ENCODE measurements around the gene ERC1.

The ERC1 gene

GRCh38 chr12:1307796-1308195, 316.8 kb downstream of the ERC1 start:
- no peak for DNase-seq
- no peaks in the 10 kb centered on the region for H3K9me2 ChIP-seq (replicated peaks; ENCODE audit: insufficient read depth, low read length)
- H3K4me2 ChIP-seq (ENCODE audit: low read depth, low read length) = no peak overlapping the region
- no peaks in the 10 kb centered on the region for H4K20me1 ChIP-seq (ENCODE audit: insufficient read depth, low read length)
- no peaks in the 10 kb centered on the region for H3K9me3 ChIP-seq (replicated peaks; ENCODE audit: insufficient read depth, low read length)
- H3K36me3 ChIP-seq (replicated peaks; ENCODE audit: insufficient read depth, low read length) = no peaks in the 10 kb centered on the region
- no peaks in the 10 kb centered on the region for H3K27me3 ChIP-seq (replicated peaks; ENCODE audit: insufficient read depth, low read length)
- no peaks in the 10 kb centered on the region for H3F3A ChIP-seq (ENCODE audit: insufficient read depth, low read length)
- H3K4me1 ChIP-seq (ENCODE audit: low read length) = no peaks in the 10 kb centered on the region
- no peak overlapping the region for H3K9ac ChIP-seq (ENCODE audit: low read length)
- no peak overlapping the region for H3K27ac ChIP-seq (ENCODE audit: low read length)
- H2AFZ ChIP-seq (ENCODE audit: low read length) = no peak overlapping the region
- H3K79me2 ChIP-seq (ENCODE audit: low read length) = no peaks in the 10 kb centered on the region
- H3K4me3 ChIP-seq (ENCODE audit: low read length) = no peak overlapping the region
- TF ChIP-seq EZH2 (optimal IDR thresholded peaks at IDR 0.05; ENCODE audit: low read depth, low read length) (no peak), EZH2phosphoT487 (IDR thresholded peaks at IDR 0.05; ENCODE audit: low read length) (no peak), CTCF (IDR thresholded peaks at IDR 0.05; ENCODE audit: low read length) (no peak)

DNA sequence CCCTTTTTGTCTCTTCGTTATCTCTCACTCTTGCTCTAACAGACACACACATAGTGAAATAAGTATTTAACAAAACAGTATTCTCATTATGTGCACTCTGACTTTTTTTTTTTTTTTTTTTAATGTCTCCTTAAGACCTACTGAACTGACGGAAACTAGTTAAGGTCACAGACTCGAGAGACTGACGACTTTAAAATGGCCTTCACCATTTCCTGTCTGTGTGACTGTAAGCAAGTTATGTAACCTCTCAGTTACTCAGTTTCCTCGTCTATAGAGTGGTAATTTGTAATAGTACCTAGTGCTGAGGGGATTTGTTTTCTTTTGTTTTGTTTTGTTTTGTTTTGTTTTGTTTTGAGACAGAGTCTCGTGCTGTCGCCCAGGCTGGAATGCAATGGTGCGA, 318.6 kb downstream of the ERC1 start:
- H3K27ac ChIP-seq (ENCODE audit: low read length) = no peak overlapping the region

GRCh38 chr12:1310653-1311052, 319.6 kb downstream of the ERC1 start:
- Histone ChIP-seq H2AFZ (ENCODE audit: low read length) (no peak overlapping the region), H3K4me1 (ENCODE audit: low read length) (no peaks in the 10 kb centered on the region), H3K9me3 (replicated peaks; ENCODE audit: insufficient read depth, low read length) (no peaks in the 10 kb centered on the region), H3K36me3 (replicated peaks; ENCODE audit: insufficient read depth, low read length) (no peaks in the 10 kb centered on the region), H3K4me3 (ENCODE audit: low read length) (no peak overlapping the region), H3K79me2 (ENCODE audit: low read length) (no peaks in the 10 kb centered on the region), H3K27me3 (replicated peaks; ENCODE audit: insufficient read depth, low read length) (no peaks in the 10 kb centered on the region), H3K9me2 (replicated peaks; ENCODE audit: insufficient read depth, low read length) (no peaks in the 10 kb centered on the region), H3K9ac (ENCODE audit: low read length) (no peak overlapping the region), H3F3A (ENCODE audit: insufficient read depth, low read length) (no peaks in the 10 kb centered on the region), H4K20me1 (ENCODE audit: insufficient read depth, low read length) (no peaks in the 10 kb centered on the region), H3K4me2 (ENCODE audit: low read depth, low read length) (no peak overlapping the region), H3K27ac (ENCODE audit: low read length) (no peak overlapping the region)
- TF ChIP-seq EZH2phosphoT487 (IDR thresholded peaks at IDR 0.05; ENCODE audit: low read length) (no peak), EZH2 (optimal IDR thresholded peaks at IDR 0.05; ENCODE audit: low read depth, low read length) (no peak), CTCF (IDR thresholded peaks at IDR 0.05; ENCODE audit: low read length) (no peak)
- no peak for DNase-seq

More for the DNA sequence above, 318.6 kb downstream of the ERC1 start:
- no peaks in the 10 kb centered on the region for H3K9me2 ChIP-seq (replicated peaks; ENCODE audit: insufficient read depth, low read length)
- H3K4me1 ChIP-seq (ENCODE audit: low read length) = no peaks in the 10 kb centered on the region
- no peaks in the 10 kb centered on the region for H3K9me3 ChIP-seq (replicated peaks; ENCODE audit: insufficient read depth, low read length)
- no peak overlapping the region for H2AFZ ChIP-seq (ENCODE audit: low read length)
- no peaks in the 10 kb centered on the region for H3K36me3 ChIP-seq (replicated peaks; ENCODE audit: insufficient read depth, low read length)
- H3K4me3 ChIP-seq (ENCODE audit: low read length) = no peak overlapping the region
- H4K20me1 ChIP-seq (ENCODE audit: insufficient read depth, low read length) = no peaks in the 10 kb centered on the region
- DNase-seq = no peak
- H3K9ac ChIP-seq (ENCODE audit: low read length) = no peak overlapping the region
- no peak overlapping the region for H3K4me2 ChIP-seq (ENCODE audit: low read depth, low read length)
- no peaks in the 10 kb centered on the region for H3K27me3 ChIP-seq (replicated peaks; ENCODE audit: insufficient read depth, low read length)
- H3F3A ChIP-seq (ENCODE audit: insufficient read depth, low read length) = no peaks in the 10 kb centered on the region
- no peaks in the 10 kb centered on the region for H3K79me2 ChIP-seq (ENCODE audit: low read length)
- no peak for TF ChIP-seq EZH2 (optimal IDR thresholded peaks at IDR 0.05; ENCODE audit: low read depth, low read length)
- TF ChIP-seq CTCF (IDR thresholded peaks at IDR 0.05; ENCODE audit: low read length) = no peak
- TF ChIP-seq EZH2phosphoT487 (IDR thresholded peaks at IDR 0.05; ENCODE audit: low read length) = no peak

All from MM.1S (cell line).